ENCODE results near the gene FGD3. TPM values are rescaled to one million over a fixed set of nuclear protein-coding genes. Genes with fewer than 3 reads are reported as not detected.

FGD3 gene
- total and polyA plus RNA-seq, 2 experiments from 2014 or later, result 5.8 to 6.5 TPM

GRCh38 chr9:93005876-93006275 is 58.6 kb downstream of the FGD3 start:
- H3K4me2 ChIP-seq, result no peak overlapping the region
- H3K4me3 ChIP-seq, result no peak overlapping the region
- DNase-seq (ENCODE audit: low spot score), result no peak
- no peaks in the 10 kb centered on the region for H3K9me2 ChIP-seq (replicated peaks; ENCODE audit: insufficient read depth)
- H3K27me3 ChIP-seq, result no peaks in the 10 kb centered on the region
- no peak overlapping the region for H3K27ac ChIP-seq
- no peak for TF ChIP-seq EZH2 (IDR thresholded peaks at IDR 0.05; ENCODE audit: borderline replicate concordance)
- TF ChIP-seq EZH2phosphoT487 (IDR thresholded peaks at IDR 0.05; ENCODE audit: low read depth, severe bottlenecking, unreplicated experiment), result no peak
- no peak for TF ChIP-seq CTCF (IDR thresholded peaks at IDR 0.05; ENCODE audit: poor library complexity)
- no peaks in the 10 kb centered on the region for H3K79me2 ChIP-seq
- 93% methylated on average over 12 of the region's 12 CpGs for WGBS (ENCODE audit: low lambda C conversion rate, missing lambda C conversion rate)
- no peaks in the 10 kb centered on the region for H4K20me1 ChIP-seq (ENCODE audit: insufficient read depth, poor library complexity, severe bottlenecking)
- no peak overlapping the region for H2AFZ ChIP-seq
- no peaks in the 10 kb centered on the region for H3K4me1 ChIP-seq (ENCODE audit: insufficient read depth)
- no peaks in the 10 kb centered on the region for H3K36me3 ChIP-seq (replicated peaks; ENCODE audit: insufficient read depth, low read depth)
- H3K9me3 ChIP-seq (ENCODE audit: low read depth), result no peaks in the 10 kb centered on the region

GRCh38 chr9:93007529-93008058 is 60.3 kb downstream of the FGD3 start:
- Histone ChIP-seq H3K4me2 (no peak overlapping the region), H3K9me3 (ENCODE audit: low read depth) (no peaks in the 10 kb centered on the region), H3K79me2 (no peaks in the 10 kb centered on the region), H3K27me3 (no peaks in the 10 kb centered on the region), H2AFZ (no peak overlapping the region), H3K36me3 (replicated peaks; ENCODE audit: insufficient read depth, low read depth) (no peaks in the 10 kb centered on the region), H3K9me2 (replicated peaks; ENCODE audit: insufficient read depth) (no peaks in the 10 kb centered on the region), H4K20me1 (ENCODE audit: insufficient read depth, poor library complexity, severe bottlenecking) (no peaks in the 10 kb centered on the region), H3K4me1 (ENCODE audit: insufficient read depth) (no peaks in the 10 kb centered on the region), H3K4me3 (no peak overlapping the region), H3K27ac (no peak overlapping the region)
- WGBS (ENCODE audit: low lambda C conversion rate, missing lambda C conversion rate), result 87% methylated on average over 12 of the region's 12 CpGs
- TF ChIP-seq EZH2 (IDR thresholded peaks at IDR 0.05; ENCODE audit: borderline replicate concordance) (no peak), CTCF (IDR thresholded peaks at IDR 0.05; ENCODE audit: poor library complexity) (no peak), EZH2phosphoT487 (IDR thresholded peaks at IDR 0.05; ENCODE audit: low read depth, severe bottlenecking, unreplicated experiment) (no peak)
- no peak for DNase-seq (ENCODE audit: low spot score)

GRCh38 chr9:93008457-93008856 is 61.1 kb downstream of the FGD3 start:
- DNase-seq (ENCODE audit: low spot score), result no peak
- Histone ChIP-seq H3K4me3 (no peak overlapping the region), H3K4me1 (ENCODE audit: insufficient read depth) (no peaks in the 10 kb centered on the region), H3K27me3 (no peaks in the 10 kb centered on the region), H4K20me1 (ENCODE audit: insufficient read depth, poor library complexity, severe bottlenecking) (no peaks in the 10 kb centered on the region), H2AFZ (no peak overlapping the region), H3K9me2 (replicated peaks; ENCODE audit: insufficient read depth) (no peaks in the 10 kb centered on the region), H3K27ac (no peak overlapping the region), H3K9me3 (ENCODE audit: low read depth) (no peaks in the 10 kb centered on the region), H3K4me2 (no peak overlapping the region), H3K79me2 (no peaks in the 10 kb centered on the region), H3K36me3 (replicated peaks; ENCODE audit: insufficient read depth, low read depth) (no peaks in the 10 kb centered on the region)
- TF ChIP-seq CTCF (IDR thresholded peaks at IDR 0.05; ENCODE audit: poor library complexity), result no peak
- WGBS (ENCODE audit: low lambda C conversion rate, missing lambda C conversion rate), result 90% methylated on average over 8 of the region's 8 CpGs
